Cardiac muscle cell (in vitro differentiated cells and primary cell): ENCODE results near the gene SMS. TPM values are rescaled to one million over a fixed set of nuclear protein-coding genes. Genes with fewer than 3 reads are reported as not detected.

Source experiments
- DNase-seq, 2 donors: peaks; one replicate each; pipeline versions ENCODE4 v3.0.0 to v3.0.0-alpha.2; 2010 to 2017; ENCODE audit warnings: low read depth in 1 of 2, low spot score in 1 of 2
- H3K27ac ChIP-seq: fragments of 200-600 bp; sonication (generic); 2 replicates; pipeline ENCODE4 v1.5.1; 2016
- H3K27me3 ChIP-seq: fragments of 200-600 bp; sonication (generic); 2 replicates; pipeline ENCODE4 v1.6.0; 2016; ENCODE audit warnings: control low read depth
- H3K36me3 ChIP-seq: fragments of 200-600 bp; sonication (generic); 2 replicates; pipeline ENCODE4 v1.5.1; 2016; ENCODE audit warnings: control low read depth
- H3K4me1 ChIP-seq: fragments of 200-600 bp; sonication (generic); 2 replicates; pipeline ENCODE4 v1.8.1; 2017; ENCODE audit warnings: low read depth, mild to moderate bottlenecking, mixed run types
- H3K4me3 ChIP-seq: fragments of 200-600 bp; sonication (generic); 2 replicates; pipeline ENCODE4 v1.5.1; 2016; ENCODE audit warnings: mild to moderate bottlenecking
- H3K9me3 ChIP-seq: fragments of 200-600 bp; sonication (generic); 2 replicates; pipeline ENCODE4 v1.5.1; 2017; ENCODE audit warnings: low read depth, mild to moderate bottlenecking, control low read depth
- CTCF ChIP-seq: IDR thresholded peaks from 2 replicates; pipeline ENCODE4 v1.5.1; 2012; ENCODE audit warnings: low read depth, mild to moderate bottlenecking, low read length
- polyA plus RNA-seq: library from polyadenylated mRNA; unstranded; fragments of >200 nt; fragmentation: Nextera tagmentation; extraction: Ambion mirVana; gene quantifications from 2 replicates; pipeline ENCODE4 v1.2.1, GENCODE V29; 2016
- total RNA-seq: library from RNA; depleted of rRNA; stranded (reverse); fragments of >200 nt; gene quantifications from 2 replicates; pipeline ENCODE4 v1.2.3, GENCODE V29; 2016

SMS gene
- total and polyA plus RNA-seq, 2 experiments from 2014 or later: 253 to 403 TPM

GRCh38 chrX:21930986-21931385, 9.5 kb upstream of the SMS start:
- Histone ChIP-seq H3K4me3 (no peak overlapping the region), H3K4me1 (no peaks in the 10 kb centered on the region)
- no peak for DNase-seq

GRCh38 chrX:21932292-21933002, 8.1 kb upstream of the SMS start:
- no peaks in the 10 kb centered on the region for H3K36me3 ChIP-seq
- TF ChIP-seq CTCF: no peak
- H3K27ac ChIP-seq: no peak overlapping the region
- peak in 1 of 2 donors; percentile 87 for DNase-seq
- H3K4me3 ChIP-seq: no peak overlapping the region
- H3K9me3 ChIP-seq: no peaks in the 10 kb centered on the region
- no peaks in the 10 kb centered on the region for H3K27me3 ChIP-seq
- no peaks in the 10 kb centered on the region for H3K4me1 ChIP-seq

More at GRCh38 chrX:21930986-21931385, 9.5 kb upstream of the SMS start:
- H3K27me3 ChIP-seq: no peaks in the 10 kb centered on the region
- no peaks in the 10 kb centered on the region for H3K9me3 ChIP-seq
- no peak for TF ChIP-seq CTCF
- no peak overlapping the region for H3K27ac ChIP-seq
- H3K36me3 ChIP-seq: no peaks in the 10 kb centered on the region

- Histone ChIP-seq H3K27ac (no peak overlapping the region), H3K27me3 (no peaks in the 10 kb centered on the region)
- DNase-seq: no peak
These were observed 7.4 kb upstream of the SMS start for GRCh38 chrX:21933077-21933476.

GRCh38 chrX:21934414-21934813, 6.1 kb upstream of the SMS start:
- Histone ChIP-seq H3K9me3 (no peaks in the 10 kb centered on the region), H3K4me3 (no peak overlapping the region), H3K36me3 (no peaks in the 10 kb centered on the region), H3K27me3 (no peaks in the 10 kb centered on the region), H3K27ac (no peak overlapping the region), H3K4me1 (peaks cover 8% of the 10 kb centered on the region)
- no peak for TF ChIP-seq CTCF
- no peak for DNase-seq

More at GRCh38 chrX:21933077-21933476, 7.4 kb upstream of the SMS start:
- Histone ChIP-seq H3K9me3 (no peaks in the 10 kb centered on the region), H3K4me3 (no peak overlapping the region), H3K36me3 (no peaks in the 10 kb centered on the region), H3K4me1 (peaks cover 3% of the 10 kb centered on the region)
- no peak for TF ChIP-seq CTCF

DNA sequence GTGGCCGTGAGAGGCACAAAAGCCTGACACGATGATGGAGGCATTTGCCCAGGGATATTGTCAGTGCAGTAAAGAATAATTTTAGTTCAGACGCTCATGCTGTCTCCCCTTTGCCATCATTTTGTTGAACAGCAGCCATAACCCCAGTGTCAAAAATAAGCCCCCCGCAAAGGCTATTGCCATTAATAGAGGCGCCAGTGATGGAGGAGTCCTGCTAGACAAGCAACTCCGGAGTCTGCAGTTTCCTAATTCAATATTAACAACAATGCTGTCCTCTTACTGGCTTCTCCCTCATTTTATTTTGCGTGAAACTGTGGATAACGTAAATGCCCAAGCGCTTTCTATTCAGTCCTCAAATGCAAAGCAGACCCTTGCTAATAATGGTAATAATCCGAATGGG, 603 bp upstream of the SMS start:
- H3K36me3 ChIP-seq: no peaks in the 10 kb centered on the region
- H3K9me3 ChIP-seq: no peaks in the 10 kb centered on the region
- peaks cover 35% of the 10 kb centered on the region for H3K4me1 ChIP-seq
- TF ChIP-seq CTCF: no peak
- H3K27me3 ChIP-seq: no peaks in the 10 kb centered on the region
- peak overlapping the region; percentile 72 for H3K27ac ChIP-seq
- H3K4me3 ChIP-seq: peak overlapping the region; percentile 89
- no peak for DNase-seq
